Cardiac fibroblast (primary cell): ENCODE measurements around the gene ENOX2.
"Not testable (repeated sequence)": the region's sequence is repeated elsewhere in the genome, so short reads cannot be mapped to it uniquely, and the experiment has no call there.

Experiments
- DNase-seq, 2 donors: peaks; one replicate each; pipeline versions ENCODE4 v3.0.0 to v3.0.0-alpha.2; 2010; ENCODE audit warnings: low read depth in 2 of 2
- H3K4me3 ChIP-seq, 2 donors: replicated peaks in 1 of 2; 1 replicate in 1 of 2; 2 replicates in 1 of 2; pipeline ENCODE4 v1.5.1; 2011; ENCODE audit warnings: low read depth in 2 of 2, low read length in 2 of 2, mild to moderate bottlenecking in 2 of 2, moderate library complexity in 1 of 2
- TF ChIP-seq, protein P1 (sequence below): IDR thresholded peaks from one replicate; pipeline ENCODE4 v1.5.1; 2011; ENCODE audit warnings: low read depth, mild to moderate bottlenecking, low read length, inconsistent platforms

ENOX2 gene, protein sequence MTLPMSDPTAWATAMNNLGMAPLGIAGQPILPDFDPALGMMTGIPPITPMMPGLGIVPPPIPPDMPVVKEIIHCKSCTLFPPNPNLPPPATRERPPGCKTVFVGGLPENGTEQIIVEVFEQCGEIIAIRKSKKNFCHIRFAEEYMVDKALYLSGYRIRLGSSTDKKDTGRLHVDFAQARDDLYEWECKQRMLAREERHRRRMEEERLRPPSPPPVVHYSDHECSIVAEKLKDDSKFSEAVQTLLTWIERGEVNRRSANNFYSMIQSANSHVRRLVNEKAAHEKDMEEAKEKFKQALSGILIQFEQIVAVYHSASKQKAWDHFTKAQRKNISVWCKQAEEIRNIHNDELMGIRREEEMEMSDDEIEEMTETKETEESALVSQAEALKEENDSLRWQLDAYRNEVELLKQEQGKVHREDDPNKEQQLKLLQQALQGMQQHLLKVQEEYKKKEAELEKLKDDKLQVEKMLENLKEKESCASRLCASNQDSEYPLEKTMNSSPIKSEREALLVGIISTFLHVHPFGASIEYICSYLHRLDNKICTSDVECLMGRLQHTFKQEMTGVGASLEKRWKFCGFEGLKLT

GRCh38 chrX:130902783-130903613 lies at the start of gene ENOX2:
Gene ENOX2, minus strand, starts transcription at chrX:130903209. Its CDS starts 199,993 bp downstream, at chrX:130703216.
- H3K4me3 ChIP-seq: peak within 1 kb of the TSS; percentile 73 to 74
- TF ChIP-seq, protein P1, sequence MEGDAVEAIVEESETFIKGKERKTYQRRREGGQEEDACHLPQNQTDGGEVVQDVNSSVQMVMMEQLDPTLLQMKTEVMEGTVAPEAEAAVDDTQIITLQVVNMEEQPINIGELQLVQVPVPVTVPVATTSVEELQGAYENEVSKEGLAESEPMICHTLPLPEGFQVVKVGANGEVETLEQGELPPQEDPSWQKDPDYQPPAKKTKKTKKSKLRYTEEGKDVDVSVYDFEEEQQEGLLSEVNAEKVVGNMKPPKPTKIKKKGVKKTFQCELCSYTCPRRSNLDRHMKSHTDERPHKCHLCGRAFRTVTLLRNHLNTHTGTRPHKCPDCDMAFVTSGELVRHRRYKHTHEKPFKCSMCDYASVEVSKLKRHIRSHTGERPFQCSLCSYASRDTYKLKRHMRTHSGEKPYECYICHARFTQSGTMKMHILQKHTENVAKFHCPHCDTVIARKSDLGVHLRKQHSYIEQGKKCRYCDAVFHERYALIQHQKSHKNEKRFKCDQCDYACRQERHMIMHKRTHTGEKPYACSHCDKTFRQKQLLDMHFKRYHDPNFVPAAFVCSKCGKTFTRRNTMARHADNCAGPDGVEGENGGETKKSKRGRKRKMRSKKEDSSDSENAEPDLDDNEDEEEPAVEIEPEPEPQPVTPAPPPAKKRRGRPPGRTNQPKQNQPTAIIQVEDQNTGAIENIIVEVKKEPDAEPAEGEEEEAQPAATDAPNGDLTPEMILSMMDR: no peak
- DNase-seq: peak; percentile 96 to 98

- no peak for DNase-seq
- no peak overlapping the region for H3K4me3 ChIP-seq
- TF ChIP-seq, protein P1: no peak
Measured at GRCh38 chrX:130952266-130953043, 49.4 kb upstream of the ENOX2 start.

DNA sequence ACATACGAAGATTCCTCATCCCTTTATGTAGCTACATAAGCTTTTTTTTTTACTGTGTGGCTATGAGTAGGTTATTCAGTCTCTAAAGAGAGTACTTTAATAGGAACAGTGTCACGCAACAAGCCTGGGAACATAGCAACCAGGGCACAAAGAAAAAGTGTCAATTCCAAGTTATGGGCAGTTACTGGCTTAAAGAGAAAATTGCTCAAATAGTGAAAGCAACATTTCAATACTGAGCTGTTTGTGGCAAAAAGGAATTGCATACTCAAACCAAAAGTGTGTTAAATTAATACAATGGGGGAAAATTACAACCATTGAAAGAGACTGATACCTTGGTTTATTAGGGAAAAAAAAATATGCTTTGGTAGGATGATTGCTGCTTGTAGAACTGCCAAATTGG lies 41.2 kb upstream of the ENOX2 start:
- DNase-seq: no peak
- no peak overlapping the region for H3K4me3 ChIP-seq
- TF ChIP-seq, protein P1: no peak

GRCh38 chrX:130937101-130937500 lies 34.1 kb upstream of the ENOX2 start:
- no peak for DNase-seq
- TF ChIP-seq, protein P1: no peak
- H3K4me3 ChIP-seq: no peak overlapping the region

GRCh38 chrX:130933358-130933757 lies 30.3 kb upstream of the ENOX2 start:
- TF ChIP-seq, protein P1: no peak
- DNase-seq: no peak
- H3K4me3 ChIP-seq: no peak overlapping the region

- not testable (repeated sequence) for DNase-seq
Measured at GRCh38 chrX:130920405-130920804, 17.4 kb upstream of the ENOX2 start.

GRCh38 chrX:130919676-130920075 lies 16.7 kb upstream of the ENOX2 start:
- not testable (repeated sequence) for DNase-seq, H3K4me3 ChIP-seq

More at GRCh38 chrX:130920405-130920804, 17.4 kb upstream of the ENOX2 start:
- not testable (repeated sequence) for H3K4me3 ChIP-seq

- not testable (repeated sequence) for DNase-seq, H3K4me3 ChIP-seq
Measured at GRCh38 chrX:130918498-130918897, 15.5 kb upstream of the ENOX2 start.
